ENCODE results near the gene DEAF1. TPM values are rescaled to one million over a fixed set of nuclear protein-coding genes. Genes with fewer than 3 reads are reported as not detected.
A peak's percentile ranks its signal among the peaks of the same experiment; 100 is the strongest.

Gene DEAF1
- total and polyA plus RNA-seq, 2 of the 13 experiments (the other 11 are each of a cell fraction or from before 2014, with no cell fraction given) = 22.3 to 29.6 TPM

- no peak for TF ChIP-seq ZGPAT (CRISPR knock-in tag; IDR thresholded peaks at IDR 0.05)
- TF ChIP-seq HNRNPK (IDR thresholded peaks at IDR 0.05; ENCODE audit: low read depth, low read length, poor library complexity, severe bottlenecking) = peak; percentile 36
- TF ChIP-seq ZNF335 (CRISPR knock-in tag; IDR thresholded peaks at IDR 0.05) = no peak
- TF ChIP-seq ZNF672 (CRISPR knock-in tag; IDR thresholded peaks at IDR 0.05) = no peak
- no peak for TF ChIP-seq ZNF251 (CRISPR knock-in tag; IDR thresholded peaks at IDR 0.05)
- TF ChIP-seq PITX1 (CRISPR knock-in tag; IDR thresholded peaks at IDR 0.05) = 0 out of 2 replicates have a peak, but pooled peaks have one; percentile 22
- TF ChIP-seq ZNF629 (CRISPR knock-in tag; conservative IDR thresholded peaks at IDR 0.05) = no peak
- no peak for TF ChIP-seq GATA4 (IDR thresholded peaks at IDR 0.05; ENCODE audit: borderline replicate concordance, low read depth)
- no peak for TF ChIP-seq ZNF292 (CRISPR knock-in tag; IDR thresholded peaks at IDR 0.05; ENCODE audit: borderline replicate concordance, low read depth)
- no peak for TF ChIP-seq MTA1 (CRISPR knock-in tag; IDR thresholded peaks at IDR 0.05; ENCODE audit: borderline replicate concordance)
- no peak for TF ChIP-seq JUNB (CRISPR knock-in tag; IDR thresholded peaks at IDR 0.05; ENCODE audit: borderline replicate concordance)
- TF ChIP-seq ZMAT3 (CRISPR knock-in tag; conservative IDR thresholded peaks at IDR 0.05) = no peak
- peak; percentile 52; the same call in 1 of the 2 replicates for TF ChIP-seq HOXA3 (CRISPR knock-in tag; IDR thresholded peaks at IDR 0.05)
- TF ChIP-seq HNRNPH1 (optimal IDR thresholded peaks at IDR 0.05; ENCODE audit: low read depth, low read length) = peak; percentile 33
- 0 out of 2 replicates have a peak, but pooled peaks have one; percentile 5 for TF ChIP-seq NRL (CRISPR knock-in tag; IDR thresholded peaks at IDR 0.05; ENCODE audit: borderline replicate concordance)
- TF ChIP-seq TEF (CRISPR knock-in tag; IDR thresholded peaks at IDR 0.05) = no peak
- no peak for TF ChIP-seq NPAS2 (CRISPR knock-in tag; IDR thresholded peaks at IDR 0.05; ENCODE audit: borderline replicate concordance)
- no peak for TF ChIP-seq ZBTB42 (CRISPR knock-in tag; IDR thresholded peaks at IDR 0.05)
- TF ChIP-seq MXD4 (CRISPR knock-in tag; IDR thresholded peaks at IDR 0.05) = no peak
- no peak for TF ChIP-seq ZBTB33 (CRISPR knock-in tag; IDR thresholded peaks at IDR 0.05)
- TF ChIP-seq TBL1XR1 (IDR thresholded peaks at IDR 0.05; ENCODE audit: borderline replicate concordance, low read length, partially characterized antibody) = no peak
- TF ChIP-seq HNRNPL (IDR thresholded peaks at IDR 0.05; ENCODE audit: low read depth, low read length) = peak; percentile 91
- TF ChIP-seq TCF12 (IDR thresholded peaks at IDR 0.05) = no peak
- no peak for TF ChIP-seq TCF12 (CRISPR knock-in tag; IDR thresholded peaks at IDR 0.05)
- TF ChIP-seq RBAK (CRISPR knock-in tag; IDR thresholded peaks at IDR 0.05) = no peak
- no peak for TF ChIP-seq TOE1 (CRISPR knock-in tag; IDR thresholded peaks at IDR 0.05)
- TF ChIP-seq ZNF550 (CRISPR knock-in tag; IDR thresholded peaks at IDR 0.05; ENCODE audit: borderline replicate concordance) = no peak
- TF ChIP-seq ZNF768 (CRISPR knock-in tag; IDR thresholded peaks at IDR 0.05) = no peak
Measured at GRCh38 chr11:729492-730074, 34.6 kb upstream of the DEAF1 start (continued).
